Left kidney (tissue), 1 donor: Measurements from ENCODE around the gene NIT1. TPM values are rescaled to one million over a fixed set of nuclear protein-coding genes. Genes with fewer than 3 reads are reported as not detected.

ENCODE experiments used
- polyA plus RNA-seq: library from polyadenylated mRNA; unstranded; fragments of 120-200 nt; gene quantifications from one replicate; pipeline ENCODE4 v1.2.1, GENCODE V29; 2013; ENCODE audit not compliant: insufficient read length

NIT1 gene
- polyA plus RNA-seq, 1 donor = 50.5 TPM

Other genes with a start within 250 kb of the NIT1 start
- gene ITLN1, start 232.9 kb upstream of the NIT1 start, polyA plus RNA-seq = 1.6 TPM
- not detected for gene ITLN2, start 163.3 kb upstream of the NIT1 start, polyA plus RNA-seq
- gene F11R, start 97.0 kb upstream of the NIT1 start, polyA plus RNA-seq = 97.2 TPM
- 44.4 TPM for gene TSTD1, start 79.1 kb upstream of the NIT1 start, polyA plus RNA-seq
- gene USF1, start 72.1 kb upstream of the NIT1 start, polyA plus RNA-seq = 67.9 TPM
- gene ARHGAP30, start 48.2 kb upstream of the NIT1 start, polyA plus RNA-seq = 2.2 TPM
- 4.0 TPM for gene NECTIN4, start 28.5 kb upstream of the NIT1 start, polyA plus RNA-seq
- 15.0 TPM for gene KLHDC9, start 19.7 kb upstream of the NIT1 start, polyA plus RNA-seq
- gene PFDN2, start 68 bp upstream of the NIT1 start, polyA plus RNA-seq = 61.2 TPM
- 57.2 TPM for gene DEDD, start 14.6 kb downstream of the NIT1 start, polyA plus RNA-seq
- 142 TPM for gene UFC1, start 35.9 kb downstream of the NIT1 start, polyA plus RNA-seq
- gene USP21, start 41.4 kb downstream of the NIT1 start, polyA plus RNA-seq = 58.3 TPM
- gene PPOX, start 48.3 kb downstream of the NIT1 start, polyA plus RNA-seq = 46.6 TPM
- gene B4GALT3, start 59.4 kb downstream of the NIT1 start, polyA plus RNA-seq = 36.8 TPM
- 1.4 TPM for gene ADAMTS4, start 80.9 kb downstream of the NIT1 start, polyA plus RNA-seq
- 211 TPM for gene NDUFS2, start 84.3 kb downstream of the NIT1 start, polyA plus RNA-seq
- 10.8 TPM for gene FCER1G, start 97.2 kb downstream of the NIT1 start, polyA plus RNA-seq
- not detected for gene APOA2, start 105.5 kb downstream of the NIT1 start, polyA plus RNA-seq
- 14.4 TPM for gene TOMM40L, start 108.0 kb downstream of the NIT1 start, polyA plus RNA-seq
- gene NR1I3, start 120.1 kb downstream of the NIT1 start, polyA plus RNA-seq = 3.6 TPM
- gene PCP4L1, start 140.6 kb downstream of the NIT1 start, polyA plus RNA-seq = 1.2 TPM
- 3.5 TPM for gene MPZ, start 191.9 kb downstream of the NIT1 start, polyA plus RNA-seq
- gene SDHC, start 196.3 kb downstream of the NIT1 start, polyA plus RNA-seq = 272 TPM
- 15.2 TPM for gene CFAP126, start 249.8 kb downstream of the NIT1 start, polyA plus RNA-seq